ENCODE measurements around the gene MVK.
A peak's percentile ranks its signal among the peaks of the same experiment; 100 is the strongest.

The MVK gene

GRCh38 chr12:109612975-109613502, 39.4 kb downstream of the MVK start:
- no peak overlapping the region for H3K4me3 ChIP-seq (ENCODE audit: low read depth, low read length)
- DNase-seq (ENCODE audit: low read depth) = peak; percentile 52
- TF ChIP-seq MAX (IDR thresholded peaks at IDR 0.05; ENCODE audit: low read depth, low read length) (no peak), CTCF (IDR thresholded peaks at IDR 0.05; ENCODE audit: low read depth, low read length) (peak; percentile 58)

DNA sequence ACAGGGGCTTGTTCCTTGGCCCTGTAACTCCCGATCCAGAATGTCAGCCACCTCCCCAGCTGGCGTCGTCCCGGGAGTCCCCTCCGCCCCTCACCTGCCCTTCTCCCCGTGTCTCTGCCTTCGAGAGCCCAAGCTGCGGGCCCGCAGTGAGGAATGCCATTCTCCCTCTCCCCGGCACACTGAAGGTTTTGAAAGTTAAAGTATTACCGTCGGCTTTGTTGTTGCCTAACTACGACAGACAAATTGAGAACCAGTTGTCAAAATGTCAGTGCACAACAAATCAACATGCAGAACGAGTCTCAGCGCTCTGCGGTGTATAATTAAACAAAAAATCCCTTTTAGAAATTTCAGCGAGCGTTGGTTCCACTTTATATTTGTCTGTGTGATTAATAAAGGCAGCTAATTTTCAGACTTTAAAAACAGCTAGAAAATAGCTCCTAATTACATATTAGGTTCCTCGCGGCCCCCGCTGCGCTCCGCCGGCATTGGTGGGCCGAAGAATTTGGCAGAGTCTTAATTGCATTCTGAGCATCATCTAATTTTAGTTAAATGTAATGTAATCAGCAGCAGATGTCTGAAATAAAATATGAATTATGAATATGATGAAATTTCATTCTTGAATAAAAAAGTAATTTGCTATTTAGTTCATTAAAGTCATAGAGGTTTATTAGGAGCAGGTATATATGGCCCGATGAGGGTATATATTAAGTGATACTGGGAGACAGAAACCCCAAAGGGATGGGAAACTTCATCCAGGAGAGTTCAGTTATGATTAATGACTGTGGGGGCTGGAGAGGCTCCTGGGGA, 40.3 kb downstream of the MVK start:
- no peak for DNase-seq (ENCODE audit: low read depth)
- no peak overlapping the region for H3K4me3 ChIP-seq (ENCODE audit: low read depth, low read length)
- no peak for TF ChIP-seq MAX (IDR thresholded peaks at IDR 0.05; ENCODE audit: low read depth, low read length)
- TF ChIP-seq POLR2A (IDR thresholded peaks at IDR 0.05; ENCODE audit: extremely low read depth, insufficient read length) = no peak
- no peak for TF ChIP-seq MYC (IDR thresholded peaks at IDR 0.05; ENCODE audit: low read depth, low read length)
- TF ChIP-seq CTCF (IDR thresholded peaks at IDR 0.05; ENCODE audit: low read depth, low read length) = no peak

DNA sequence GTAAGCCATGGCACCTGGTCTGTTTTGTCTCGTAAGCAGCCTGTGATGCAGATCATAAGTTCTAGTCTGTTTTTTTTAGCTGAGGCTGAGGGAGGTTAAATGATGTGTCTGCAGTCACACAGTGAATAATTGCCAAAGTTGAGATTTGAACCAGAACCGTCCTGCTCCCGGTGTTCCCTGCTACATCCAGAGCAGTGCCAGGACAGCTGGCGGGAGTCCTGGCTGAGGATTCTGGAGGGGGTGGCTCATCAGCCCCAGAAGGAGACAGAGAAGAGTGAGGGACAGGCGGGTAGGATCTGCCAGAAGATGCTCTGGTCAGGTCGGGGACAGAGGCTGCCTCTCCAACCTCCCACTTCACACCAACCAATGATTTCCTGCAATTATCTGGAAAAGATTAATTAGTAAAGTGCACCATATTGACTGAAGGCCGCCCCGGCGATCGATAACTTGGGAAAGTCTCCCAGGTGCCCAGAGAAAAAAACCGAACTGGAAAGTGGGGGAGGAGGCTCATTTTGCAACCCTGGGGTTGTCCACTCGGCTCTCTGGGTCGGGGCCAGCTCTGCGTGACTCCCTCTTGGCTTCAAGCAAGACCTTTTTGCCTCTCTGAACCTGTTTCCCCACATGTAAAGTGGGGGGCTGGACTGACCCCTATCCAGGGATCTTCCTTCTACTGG, 42.1 kb downstream of the MVK start:
- no peak for DNase-seq (ENCODE audit: low read depth)
- no peak overlapping the region for H3K4me3 ChIP-seq (ENCODE audit: low read depth, low read length)
- no peak for TF ChIP-seq MYC (IDR thresholded peaks at IDR 0.05; ENCODE audit: low read depth, low read length)
- no peak for TF ChIP-seq MAX (IDR thresholded peaks at IDR 0.05; ENCODE audit: low read depth, low read length)
- no peak for TF ChIP-seq POLR2A (IDR thresholded peaks at IDR 0.05; ENCODE audit: extremely low read depth, insufficient read length)
- TF ChIP-seq CTCF (IDR thresholded peaks at IDR 0.05; ENCODE audit: low read depth, low read length) = no peak

DNA sequence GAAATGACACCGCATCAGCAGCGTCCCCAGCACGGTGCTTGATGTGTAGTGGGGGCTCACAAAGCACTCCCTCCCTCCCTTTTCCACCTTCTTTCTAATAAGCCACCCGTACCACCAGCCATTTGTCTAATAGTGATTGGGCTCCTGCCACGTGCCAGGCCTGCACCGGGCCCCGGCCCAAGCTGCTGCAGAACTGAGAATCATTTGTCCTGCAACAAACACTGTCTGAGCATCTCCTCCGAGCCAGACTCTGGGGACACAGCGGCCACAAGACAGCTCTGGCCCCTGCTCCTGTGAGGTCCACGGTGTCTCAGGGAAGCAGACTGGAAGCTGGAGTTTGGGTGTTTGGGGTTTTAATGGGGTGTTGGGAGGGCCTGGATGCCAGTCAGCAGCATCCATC, 43.9 kb downstream of the MVK start:
- H3K4me3 ChIP-seq (ENCODE audit: low read depth, low read length) = no peak overlapping the region
- TF ChIP-seq POLR2A (IDR thresholded peaks at IDR 0.05; ENCODE audit: extremely low read depth, insufficient read length) (no peak), MAX (IDR thresholded peaks at IDR 0.05; ENCODE audit: low read depth, low read length) (no peak), MYC (IDR thresholded peaks at IDR 0.05; ENCODE audit: low read depth, low read length) (no peak), CTCF (IDR thresholded peaks at IDR 0.05; ENCODE audit: low read depth, low read length) (no peak)

DNA sequence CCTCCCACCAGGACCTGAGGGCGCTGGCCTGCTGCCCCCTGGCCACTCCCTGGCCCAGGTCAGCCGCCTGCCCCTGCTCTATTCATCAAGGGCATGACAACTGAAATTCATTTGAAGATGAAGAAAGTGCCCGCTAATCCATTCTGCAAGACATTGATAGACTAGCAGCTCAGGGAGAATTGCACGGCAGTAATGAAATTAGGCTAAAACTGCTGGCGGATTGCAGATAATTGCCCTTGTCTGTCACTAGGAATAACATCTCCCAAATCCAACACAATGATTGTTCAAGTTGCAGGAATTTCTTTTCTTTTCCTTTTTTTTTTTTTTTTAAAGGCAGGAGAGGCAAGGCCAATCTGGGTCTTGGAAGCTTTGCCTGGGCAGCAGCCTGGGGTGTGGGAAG, 44.5 kb downstream of the MVK start:
- DNase-seq (ENCODE audit: low read depth) = no peak
- H3K4me3 ChIP-seq (ENCODE audit: low read depth, low read length) = no peak overlapping the region
- TF ChIP-seq MAX (IDR thresholded peaks at IDR 0.05; ENCODE audit: low read depth, low read length) (no peak), POLR2A (IDR thresholded peaks at IDR 0.05; ENCODE audit: extremely low read depth, insufficient read length) (no peak), CTCF (IDR thresholded peaks at IDR 0.05; ENCODE audit: low read depth, low read length) (no peak), MYC (IDR thresholded peaks at IDR 0.05; ENCODE audit: low read depth, low read length) (no peak)

More for the DNA sequence above, 43.9 kb downstream of the MVK start:
- DNase-seq (ENCODE audit: low read depth) = no peak

Measured in NB4 (cell line).